OCI-LY1 (cell line): ENCODE data around the gene NR4A1.

Source experiments
- H2AFZ ChIP-seq: fragments of 200-600 bp; sonication (generic), shearing (Covaris generic); 2 replicates; pipeline ENCODE4 v1.6.0; 2014; ENCODE audit warnings: antibody characterized with exemption, mild to moderate bottlenecking, low read length
- H3F3A ChIP-seq: fragments of 200-600 bp; sonication (generic), shearing (Covaris generic); 2 replicates; pipeline ENCODE4 v1.6.0; 2014; ENCODE audit warnings: mild to moderate bottlenecking, antibody characterized with exemption, low read length, moderate library complexity; ENCODE audit not compliant: insufficient read depth
- H3K27ac ChIP-seq: fragments of 200-600 bp; sonication (generic); 2 replicates; pipeline ENCODE4 v1.5.1; 2014; ENCODE audit warnings: low read length, mixed run types, mild to moderate bottlenecking, low read depth; ENCODE audit not compliant: poor library complexity, severe bottlenecking
- H3K27me3 ChIP-seq: fragments of 200-600 bp; sonication (generic); 2 replicates; pipeline ENCODE4 v1.6.0; 2014; ENCODE audit warnings: antibody characterized with exemption, mild to moderate bottlenecking, low read length, moderate library complexity; ENCODE audit not compliant: insufficient read depth
- H3K36me3 ChIP-seq: fragments of 200-600 bp; sonication (generic); 2 replicates; pipeline ENCODE4 v1.6.1; 2014; ENCODE audit warnings: mild to moderate bottlenecking, antibody characterized with exemption, low read length, moderate library complexity, mixed read lengths; ENCODE audit not compliant: insufficient read depth
- H3K4me1 ChIP-seq: fragments of 200-600 bp; sonication (generic); 2 replicates; pipeline ENCODE4 v1.5.1; 2014; ENCODE audit warnings: mild to moderate bottlenecking, low read length, moderate library complexity; ENCODE audit not compliant: insufficient read depth, severe bottlenecking
- H3K4me2 ChIP-seq: fragments of 200-600 bp; sonication (generic), shearing (Covaris generic); 2 replicates; pipeline ENCODE4 v1.6.1; 2014; ENCODE audit warnings: low read length
- H3K4me3 ChIP-seq: fragments of 200-600 bp; sonication (generic); 2 replicates; pipeline ENCODE4 v1.5.1; 2014; ENCODE audit warnings: low read length, low read depth, mild to moderate bottlenecking, mixed read lengths; ENCODE audit not compliant: poor library complexity, severe bottlenecking
- H3K79me2 ChIP-seq: fragments of 200-600 bp; shearing (Covaris generic); 2 replicates; pipeline ENCODE4 v1.6.1; 2016; ENCODE audit warnings: mixed run types, low read length, mixed read lengths; ENCODE audit not compliant: insufficient read depth
- H3K9ac ChIP-seq: fragments of 200-600 bp; sonication (generic), shearing (Covaris generic); 2 replicates; pipeline ENCODE4 v1.6.1; 2014; ENCODE audit warnings: mild to moderate bottlenecking, low read length, mixed read lengths
- H3K9me2 ChIP-seq: fragments of 200-600 bp; sonication (generic), shearing (Covaris generic); 2 replicates; pipeline ENCODE4 v1.6.1; 2014; ENCODE audit warnings: low read depth, mild to moderate bottlenecking, low read length, mixed read lengths
- H3K9me3 ChIP-seq: fragments of 200-600 bp; shearing (Covaris generic); 2 replicates; pipeline ENCODE4 v1.6.1; 2014; ENCODE audit warnings: low read length, mixed read lengths
- H4K20me1 ChIP-seq: fragments of 200-600 bp; sonication (generic), shearing (Covaris generic); 2 replicates; pipeline ENCODE4 v1.6.0; 2016; ENCODE audit warnings: mild to moderate bottlenecking, low read length; ENCODE audit not compliant: insufficient read depth
- CTCF ChIP-seq: fragments of 200-600 bp; sonication (generic), shearing (Covaris generic); IDR thresholded peaks from 2 replicates; pipeline ENCODE4 v1.5.1; 2017; ENCODE audit warnings: mild to moderate bottlenecking, antibody characterized with exemption, low read length, moderate library complexity, mixed read lengths
- EZH2 ChIP-seq: fragments of 200-600 bp; sonication (generic), shearing (Covaris generic); IDR thresholded peaks from 2 replicates; pipeline ENCODE4 v1.8.0; 2017; ENCODE audit warnings: borderline replicate concordance, mixed run types, mild to moderate bottlenecking, antibody characterized with exemption, low read length, moderate library complexity, mixed read lengths

NR4A1 gene

DNA sequence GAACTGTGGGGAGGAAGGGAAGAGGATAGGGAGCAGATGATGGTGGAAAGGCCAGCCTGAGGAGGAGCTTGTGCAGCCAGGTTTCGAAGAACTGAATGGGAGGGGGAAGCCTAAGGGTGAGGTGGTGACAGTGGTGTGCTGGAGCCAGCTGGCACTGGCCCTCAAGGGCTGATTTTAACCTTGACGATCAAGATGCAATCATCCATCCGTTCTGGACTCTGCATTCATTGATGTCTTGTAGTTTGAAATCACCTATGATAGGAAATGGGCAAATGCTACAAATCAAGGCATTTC lies 15.8 kb downstream of the NR4A1 start:
- no peak for TF ChIP-seq CTCF
- no peak for TF ChIP-seq EZH2
- H3K9me3 ChIP-seq, result no peaks in the 10 kb centered on the region
- no peak overlapping the region for H3K4me3 ChIP-seq
- H3K79me2 ChIP-seq, result peaks cover 20% of the 10 kb centered on the region
- H3K27ac ChIP-seq, result no peak overlapping the region
- H3K9me2 ChIP-seq, result no peaks in the 10 kb centered on the region
- H3K4me1 ChIP-seq, result peaks cover 21% of the 10 kb centered on the region
- H3F3A ChIP-seq, result no peaks in the 10 kb centered on the region
- no peaks in the 10 kb centered on the region for H4K20me1 ChIP-seq
- H3K36me3 ChIP-seq, result 0 out of 2 replicates have a peak, but pooled peaks cover 3% of the 10 kb centered on the region
- no peak overlapping the region for H3K4me2 ChIP-seq
- no peak overlapping the region for H3K9ac ChIP-seq
- H3K27me3 ChIP-seq, result no peaks in the 10 kb centered on the region; the same call in 1 of the 2 replicates
- H2AFZ ChIP-seq, result no peak overlapping the region

DNA sequence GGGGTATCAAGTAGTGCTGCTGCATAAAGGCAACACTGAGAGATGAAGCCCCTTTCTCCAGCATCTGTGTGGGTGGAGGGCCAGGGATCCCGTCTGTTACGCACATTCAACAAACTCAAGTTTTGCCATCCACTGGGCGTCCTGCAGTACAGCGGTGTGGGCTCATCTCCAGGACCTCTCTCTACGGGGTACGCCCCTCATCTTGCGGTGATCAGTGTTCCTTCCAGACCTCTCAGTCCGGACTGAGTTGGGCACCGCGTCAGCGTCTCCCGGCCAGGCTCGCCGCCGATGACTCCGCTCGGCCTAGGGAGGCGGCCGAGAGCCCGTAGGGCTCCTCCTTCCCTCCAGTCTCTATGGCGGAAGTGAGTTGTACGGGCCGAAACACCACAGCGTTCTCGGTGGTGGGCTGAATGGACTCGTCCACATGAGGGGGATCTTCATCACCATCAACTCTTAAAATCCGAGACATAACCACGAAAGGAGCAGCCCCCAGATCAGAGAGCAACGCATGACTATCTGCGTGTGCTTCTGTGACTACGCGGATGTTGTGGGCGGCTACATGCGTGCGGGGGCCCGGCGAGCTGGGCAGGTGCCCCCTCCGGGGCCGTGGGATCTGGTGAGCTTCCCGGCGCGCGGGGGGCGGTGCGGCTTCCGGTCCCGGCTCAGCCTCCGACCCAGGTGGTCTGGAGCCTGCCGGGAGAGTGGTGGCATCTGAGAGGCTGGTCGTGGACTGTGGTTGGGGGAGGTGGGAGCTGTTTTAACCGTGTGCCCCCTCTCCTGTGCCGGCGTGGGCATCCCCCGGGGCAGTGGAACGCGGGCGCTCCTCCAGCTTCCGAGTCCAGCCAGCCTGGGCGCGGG lies 18.3 kb downstream of the NR4A1 start, which contains the start of gene ATG101:
Gene ATG101 (plus strand): TSS at position 652 of the 858 bp plus-strand sequence. CDS start 3,673 bp downstream, outside the sequence.
- H3K4me3 ChIP-seq, result peak within 1 kb of the TSS; percentile 89
- H3K9me2 ChIP-seq, result no peaks in the 10 kb centered on the region
- no peaks in the 10 kb centered on the region for H3F3A ChIP-seq
- peak within 1 kb of the TSS; percentile 83 for H3K9ac ChIP-seq
- no peak within 1 kb of the TSS for H2AFZ ChIP-seq
- peaks cover 41% of the 10 kb centered on the region for H3K4me1 ChIP-seq
- no peaks in the 10 kb centered on the region for H4K20me1 ChIP-seq
- H3K27me3 ChIP-seq, result no peaks in the 10 kb centered on the region
- H3K79me2 ChIP-seq, result peaks cover 21% of the 10 kb centered on the region
- H3K4me2 ChIP-seq, result peak within 1 kb of the TSS; percentile 88
- no peaks in the 10 kb centered on the region for H3K9me3 ChIP-seq
- TF ChIP-seq EZH2, result no peak
- TF ChIP-seq CTCF, result peak; percentile 88
- peaks cover 24% of the 10 kb centered on the region; the same call in 1 of the 2 replicates for H3K36me3 ChIP-seq
- peak within 1 kb of the TSS; percentile 60 for H3K27ac ChIP-seq

DNA sequence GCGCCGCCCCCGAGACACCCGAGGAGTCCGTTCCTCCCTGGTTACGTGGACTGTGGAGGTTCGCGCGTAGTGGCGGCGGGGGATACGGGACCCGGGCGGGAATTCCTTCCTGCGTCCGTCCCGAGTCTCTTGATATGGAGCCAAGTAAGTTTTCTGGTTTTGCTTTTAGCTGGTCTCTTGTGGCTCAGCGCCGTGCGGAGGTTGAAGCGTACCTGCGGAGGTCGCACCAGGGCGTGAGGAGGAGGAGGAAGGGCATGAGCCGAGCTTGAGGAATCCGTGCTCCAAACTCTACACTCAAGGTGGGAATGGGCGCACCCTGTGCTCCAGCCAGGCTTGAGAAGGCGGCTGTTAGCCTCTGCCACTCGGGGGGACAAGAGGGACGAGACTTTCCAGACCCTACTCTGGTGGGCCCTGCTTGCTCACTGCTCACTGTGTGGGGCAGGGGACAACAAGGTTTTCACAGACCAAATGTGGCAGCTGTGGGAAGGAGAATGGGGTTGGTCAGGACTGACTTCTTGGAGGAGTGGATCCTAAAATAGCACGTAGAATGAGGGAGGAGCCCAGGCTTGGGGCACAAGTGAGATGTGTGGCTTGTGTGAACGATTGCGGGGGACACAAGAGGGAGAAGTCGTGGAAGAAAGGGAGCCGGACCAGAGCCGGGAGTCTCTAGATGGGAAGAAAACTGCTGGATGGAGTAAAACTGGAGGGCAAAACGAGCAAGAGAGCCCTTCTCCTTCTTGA lies 19.1 kb downstream of the NR4A1 start:
- Histone ChIP-seq H3K79me2 (peaks cover 21% of the 10 kb centered on the region), H2AFZ (no peak overlapping the region), H3K4me2 (peak overlapping the region; percentile 88), H3F3A (no peaks in the 10 kb centered on the region), H3K4me3 (peak overlapping the region; percentile 89), H3K9ac (peak overlapping the region; percentile 83), H4K20me1 (no peaks in the 10 kb centered on the region), H3K27ac (no peak overlapping the region), H3K9me2 (no peaks in the 10 kb centered on the region), H3K4me1 (peaks cover 41% of the 10 kb centered on the region), H3K36me3 (peaks cover 32% of the 10 kb centered on the region; the same call in 1 of the 2 replicates), H3K27me3 (no peaks in the 10 kb centered on the region), H3K9me3 (no peaks in the 10 kb centered on the region)
- TF ChIP-seq CTCF (no peak), EZH2 (no peak)
